Left lung (tissue), 10 donors: ENCODE measurements around the gene MRPL10. TPM values are rescaled to one million over a fixed set of nuclear protein-coding genes. Genes with fewer than 3 reads are reported as not detected.

Experiments used
- ATAC-seq: fragments of 200-7000 bp; cut with Tn5 transposase; one replicate; pipeline ENCODE4 v1.9.1; 2020; ENCODE audit warnings: moderate library complexity
- DNase-seq, 4 donors: peaks; one replicate each; pipeline ENCODE4 v3.0.0-alpha.2; 2013 to 2020
- H3K27ac ChIP-seq, 2 donors: fragments of 200-600 bp; sonication (generic) in 1 of 2; one replicate each; pipeline versions ENCODE4 v1.5.0 to v1.8.0; 2020 to 2021
- H3K27me3 ChIP-seq, 2 donors: fragments of 200-600 bp; sonication (generic) in 1 of 2; one replicate each; pipeline versions ENCODE4 v1.5.0 to v1.8.0; 2020 to 2021
- H3K36me3 ChIP-seq, 2 donors: fragments of 200-600 bp; sonication (generic) in 1 of 2; one replicate each; pipeline versions ENCODE4 v1.5.0 to v1.8.0; 2020 to 2021
- H3K4me1 ChIP-seq, 2 donors: fragments of 200-600 bp; one replicate each; pipeline ENCODE4 v1.8.0; 2021
- H3K4me3 ChIP-seq, 2 donors: fragments of 200-600 bp; sonication (generic) in 1 of 2; one replicate each; pipeline versions ENCODE4 v1.5.0 to v1.8.0; 2020 to 2021; ENCODE audit warnings: mild to moderate bottlenecking in 1 of 2
- H3K9me3 ChIP-seq, 2 donors: fragments of 200-600 bp; sonication (generic) in 1 of 2; one replicate each; pipeline versions ENCODE4 v1.5.0 to v1.8.0; 2020 to 2021
- CTCF ChIP-seq, 2 donors: fragments of 200-600 bp; sonication (generic) in 1 of 2; IDR thresholded peaks; one replicate each; pipeline versions ENCODE4 v1.5.0 to v1.8.0; 2021; ENCODE audit warnings: antibody characterized with exemption in 2 of 2
- intact Hi-C, 2 donors: fragments of 100-400 bp; cut with DNase I; formaldehyde crosslinking; loops; one replicate each; pipeline versions ENCODE4 v1.11.2 to v1.14.2; 2022
- polyA plus RNA-seq, 6 donors: library from polyadenylated mRNA; unstranded; fragments of 120-200 nt; gene quantifications; one replicate each; pipeline ENCODE4 v1.2.1, GENCODE V29; 2013; ENCODE audit not compliant: insufficient read length in 6 of 6
- total RNA-seq, 2 donors: library from RNA; stranded (reverse); fragmentation: NEBNext Ultra II Directional; extraction: Animal tissue kit (Norgen Biotek cat#: 25700); gene quantifications; one replicate each; pipeline ENCODE4 v1.2.1, GENCODE V29; 2021
- donor health status: DM: no; HTN: yes; CAD: no.
- donor health status: DM: no; HTN: no; CAD: no.

MRPL10 gene
- total and polyA plus RNA-seq, 8 donors = 26.2 to 55.7 (median 50.6) TPM

- Histone ChIP-seq H3K36me3 (no peaks in the 10 kb centered on the region), H3K9me3 (no peaks in the 10 kb centered on the region), H3K4me1 (peaks cover 0 to 16% of the 10 kb centered on the region in 2 donors), H3K4me3 (no peak overlapping the region), H3K27ac (no peak overlapping the region), H3K27me3 (peaks cover 41 to 100% of the 10 kb centered on the region in 2 donors)
- ATAC-seq (no peak), DNase-seq (no peak)
- intact Hi-C loops = no loop called here
- TF ChIP-seq CTCF (IDR thresholded peaks at IDR 0.05) = no peak
Measured at GRCh38 chr17:47852113-47852949, 21.0 kb upstream of the MRPL10 start.

GRCh38 chr17:47851764-47852112 is 20.4 kb upstream of the MRPL10 start:
- ATAC-seq (no peak), DNase-seq (no peak)
- peak overlapping the region in 1 of 2 donors; percentile 35 for H3K4me3 ChIP-seq
- no peak for TF ChIP-seq CTCF (IDR thresholded peaks at IDR 0.05)
- H3K9me3 ChIP-seq = no peaks in the 10 kb centered on the region
- no peaks in the 10 kb centered on the region for H3K36me3 ChIP-seq
- H3K27me3 ChIP-seq = peaks cover 46 to 100% of the 10 kb centered on the region in 2 donors
- no peak overlapping the region for H3K27ac ChIP-seq
- intact Hi-C loops = no loop called here
- peaks cover 0 to 22% of the 10 kb centered on the region in 2 donors for H3K4me1 ChIP-seq

GRCh38 chr17:47850692-47851573 is 19.6 kb upstream of the MRPL10 start, which contains the start of gene SP6:
Gene SP6, minus strand, starts transcription at chr17:47851163. Its CDS starts 2,734 bp downstream, at chr17:47848429.
- DNase-seq = peak in 3 of 4 donors; percentile 66 to 94 (median 79)
- Histone ChIP-seq H3K4me3 (peak within 1 kb of the TSS; percentile 24 to 35), H3K4me1 (peaks cover 0 to 26% of the 10 kb centered on the region in 2 donors), H3K27me3 (peaks cover 54 to 100% of the 10 kb centered on the region in 2 donors), H3K9me3 (no peaks in the 10 kb centered on the region), H3K36me3 (no peaks in the 10 kb centered on the region), H3K27ac (peak within 1 kb of the TSS in 1 of 2 donors; percentile 55)
- ATAC-seq = peak; percentile 97
- intact Hi-C loops = no loop called here
- no peak for TF ChIP-seq CTCF (IDR thresholded peaks at IDR 0.05)

GRCh38 chr17:47850373-47850691 is 19.0 kb upstream of the MRPL10 start:
- ATAC-seq (peak; percentile 8), DNase-seq (no peak)
- Histone ChIP-seq H3K36me3 (no peaks in the 10 kb centered on the region), H3K27ac (peak overlapping the region in 1 of 2 donors; percentile 55), H3K4me1 (peaks cover 0 to 26% of the 10 kb centered on the region in 2 donors), H3K27me3 (peaks cover 51 to 100% of the 10 kb centered on the region in 2 donors), H3K9me3 (no peaks in the 10 kb centered on the region), H3K4me3 (peak overlapping the region; percentile 24 to 35)
- TF ChIP-seq CTCF (IDR thresholded peaks at IDR 0.05) = no peak
- intact Hi-C loops = no loop called here

GRCh38 chr17:47848198-47848513 is 16.8 kb upstream of the MRPL10 start:
- no peak for TF ChIP-seq CTCF (IDR thresholded peaks at IDR 0.05)
- H3K36me3 ChIP-seq = no peaks in the 10 kb centered on the region
- peaks cover 42 to 90% of the 10 kb centered on the region in 2 donors for H3K27me3 ChIP-seq
- intact Hi-C loops = no loop called here
- no peak overlapping the region for H3K4me3 ChIP-seq
- H3K9me3 ChIP-seq = no peaks in the 10 kb centered on the region
- no peak overlapping the region for H3K27ac ChIP-seq
- ATAC-seq = no peak
- H3K4me1 ChIP-seq = peaks cover 0 to 43% of the 10 kb centered on the region in 2 donors
- no peak for DNase-seq
